ENCODE data around the gene HSD17B12. TPM values are rescaled to one million over a fixed set of nuclear protein-coding genes. Genes with fewer than 3 reads are reported as not detected.
"Not testable (repeated sequence)": the region's sequence is repeated elsewhere in the genome, so short reads cannot be mapped to it uniquely, and the experiment has no call there.

HSD17B12 gene
- total RNA-seq, 4 donors from 2014 or later: 46.3 to 93.4 (median 60.1) TPM

DNA sequence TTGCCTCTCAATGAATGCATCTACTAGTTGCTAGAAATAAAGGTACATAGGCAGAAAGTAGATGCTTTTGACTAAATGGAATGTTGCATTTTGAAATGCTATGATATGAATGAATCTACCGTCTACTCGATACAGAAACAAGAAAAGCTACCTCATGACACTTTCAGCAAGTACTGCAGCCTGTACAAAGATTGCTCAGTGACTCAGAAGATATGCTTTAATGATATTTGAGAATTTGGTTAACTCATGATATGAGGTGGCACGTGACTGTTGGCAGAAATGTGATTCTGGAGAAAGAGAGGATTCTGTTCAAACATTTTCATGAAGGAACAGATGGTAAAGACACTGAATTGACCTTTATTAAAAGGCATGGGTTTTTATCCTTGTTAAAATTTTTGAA lies 76.0 kb downstream of the HSD17B12 start:
- no peak for DNase-seq (ENCODE audit: low spot score in 2 of 2)
- Histone ChIP-seq H3K27me3 (no peaks in the 10 kb centered on the region), H3K4me3 (no peak overlapping the region), H3K9me3 (no peaks in the 10 kb centered on the region), H3K36me3 (peaks cover 25% of the 10 kb centered on the region), H3K27ac (no peak overlapping the region), H3K4me1 (no peaks in the 10 kb centered on the region)
- TF ChIP-seq EP300 (IDR thresholded peaks at IDR 0.05): no peak
- TF ChIP-seq, protein P1, sequence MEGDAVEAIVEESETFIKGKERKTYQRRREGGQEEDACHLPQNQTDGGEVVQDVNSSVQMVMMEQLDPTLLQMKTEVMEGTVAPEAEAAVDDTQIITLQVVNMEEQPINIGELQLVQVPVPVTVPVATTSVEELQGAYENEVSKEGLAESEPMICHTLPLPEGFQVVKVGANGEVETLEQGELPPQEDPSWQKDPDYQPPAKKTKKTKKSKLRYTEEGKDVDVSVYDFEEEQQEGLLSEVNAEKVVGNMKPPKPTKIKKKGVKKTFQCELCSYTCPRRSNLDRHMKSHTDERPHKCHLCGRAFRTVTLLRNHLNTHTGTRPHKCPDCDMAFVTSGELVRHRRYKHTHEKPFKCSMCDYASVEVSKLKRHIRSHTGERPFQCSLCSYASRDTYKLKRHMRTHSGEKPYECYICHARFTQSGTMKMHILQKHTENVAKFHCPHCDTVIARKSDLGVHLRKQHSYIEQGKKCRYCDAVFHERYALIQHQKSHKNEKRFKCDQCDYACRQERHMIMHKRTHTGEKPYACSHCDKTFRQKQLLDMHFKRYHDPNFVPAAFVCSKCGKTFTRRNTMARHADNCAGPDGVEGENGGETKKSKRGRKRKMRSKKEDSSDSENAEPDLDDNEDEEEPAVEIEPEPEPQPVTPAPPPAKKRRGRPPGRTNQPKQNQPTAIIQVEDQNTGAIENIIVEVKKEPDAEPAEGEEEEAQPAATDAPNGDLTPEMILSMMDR (IDR thresholded peaks at IDR 0.05): no peak
- no peak for TF ChIP-seq POLR2A (IDR thresholded peaks at IDR 0.05)
- TF ChIP-seq POLR2AphosphoS5 (IDR thresholded peaks at IDR 0.05): no peak
- WGBS: 93% methylated on average over 3 of the region's 3 CpGs

DNA sequence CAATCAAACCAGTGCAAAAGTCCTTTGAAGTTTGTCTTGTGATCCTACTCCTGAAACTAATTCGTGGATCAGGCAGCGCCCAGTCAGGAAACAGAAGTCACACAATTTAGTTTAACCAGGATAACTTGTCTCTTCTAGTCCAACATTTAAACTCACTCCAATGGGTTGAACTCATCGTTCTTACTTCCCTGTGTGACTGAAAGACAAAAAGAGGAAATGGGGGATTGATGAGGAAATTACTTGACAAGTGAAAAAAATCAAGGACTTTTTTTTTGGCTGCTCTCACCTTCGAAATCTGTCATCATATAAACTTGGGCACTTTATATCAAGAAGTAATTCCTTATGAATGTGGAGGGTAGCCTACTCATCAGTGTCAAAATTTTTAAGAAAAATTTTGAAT lies 78.4 kb downstream of the HSD17B12 start:
- TF ChIP-seq POLR2AphosphoS5 (IDR thresholded peaks at IDR 0.05) (no peak), POLR2A (IDR thresholded peaks at IDR 0.05) (no peak), EP300 (IDR thresholded peaks at IDR 0.05) (no peak)
- TF ChIP-seq, protein P1 (IDR thresholded peaks at IDR 0.05): no peak
- Histone ChIP-seq H3K9me3 (no peaks in the 10 kb centered on the region), H3K4me3 (no peak overlapping the region), H3K27ac (no peak overlapping the region), H3K4me1 (no peaks in the 10 kb centered on the region), H3K36me3 (peaks cover 25% of the 10 kb centered on the region), H3K27me3 (no peaks in the 10 kb centered on the region)
- no peak for DNase-seq (ENCODE audit: low spot score in 2 of 2)
- 88% methylated on average over 4 of the region's 4 CpGs for WGBS

DNA sequence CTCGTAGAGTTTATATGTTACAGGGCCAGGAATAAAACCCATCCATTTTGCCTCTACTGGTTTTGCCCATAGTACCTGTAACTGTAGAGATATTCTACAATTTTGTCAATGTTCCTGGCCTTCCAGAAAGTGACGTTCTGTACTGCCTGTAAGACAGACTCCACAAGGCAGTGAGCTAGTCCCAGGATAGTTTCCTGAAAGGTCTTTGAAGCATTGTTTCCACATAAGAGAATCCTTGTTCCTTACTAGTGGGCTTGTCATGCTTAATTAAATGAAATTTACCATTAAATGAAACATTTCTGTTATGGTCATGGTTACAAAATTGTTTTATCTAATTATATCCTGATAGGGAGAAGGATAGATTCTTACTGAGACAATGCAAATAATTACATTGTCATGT lies 80.4 kb downstream of the HSD17B12 start:
- no peak for TF ChIP-seq POLR2A (IDR thresholded peaks at IDR 0.05)
- TF ChIP-seq, protein P1 (IDR thresholded peaks at IDR 0.05): no peak
- TF ChIP-seq EP300 (IDR thresholded peaks at IDR 0.05): no peak
- no peak for TF ChIP-seq POLR2AphosphoS5 (IDR thresholded peaks at IDR 0.05)
- 91% methylated on average over 2 of the region's 2 CpGs for WGBS
- no peaks in the 10 kb centered on the region for H3K27me3 ChIP-seq
- peaks cover 9% of the 10 kb centered on the region for H3K36me3 ChIP-seq
- H3K27ac ChIP-seq: no peak overlapping the region
- H3K4me1 ChIP-seq: no peaks in the 10 kb centered on the region
- no peak for DNase-seq (ENCODE audit: low spot score in 2 of 2)
- no peak overlapping the region for H3K4me3 ChIP-seq
- no peaks in the 10 kb centered on the region for H3K9me3 ChIP-seq

DNA sequence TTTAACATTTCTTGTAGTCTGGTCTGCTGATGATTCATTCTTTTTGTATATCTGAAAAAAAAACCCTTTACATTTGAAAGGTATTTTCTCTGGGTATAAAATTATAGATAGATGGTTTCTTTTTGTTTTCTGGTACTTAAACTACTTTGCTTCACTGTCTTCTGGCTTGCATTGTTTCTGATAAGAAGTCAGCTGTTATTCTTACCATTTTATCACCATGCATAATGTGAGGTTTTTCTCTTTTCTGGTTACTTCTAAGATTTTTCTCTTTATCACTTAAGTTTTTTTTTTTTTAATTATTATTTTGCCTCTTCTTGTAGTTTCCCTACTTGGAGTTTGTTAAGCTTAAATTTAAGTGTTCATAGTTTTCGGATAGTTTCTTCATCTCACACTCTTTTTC lies 84.7 kb downstream of the HSD17B12 start:
- no peak overlapping the region for H3K4me3 ChIP-seq
- H3K4me1 ChIP-seq: no peaks in the 10 kb centered on the region
- DNase-seq (ENCODE audit: low spot score in 2 of 2): no peak
- WGBS: 91% methylated on average over 1 of the region's 1 CpG
- no peak for TF ChIP-seq POLR2AphosphoS5 (IDR thresholded peaks at IDR 0.05)
- no peak overlapping the region for H3K27ac ChIP-seq
- H3K27me3 ChIP-seq: no peaks in the 10 kb centered on the region
- H3K9me3 ChIP-seq: no peaks in the 10 kb centered on the region
- H3K36me3 ChIP-seq: no peaks in the 10 kb centered on the region

DNA sequence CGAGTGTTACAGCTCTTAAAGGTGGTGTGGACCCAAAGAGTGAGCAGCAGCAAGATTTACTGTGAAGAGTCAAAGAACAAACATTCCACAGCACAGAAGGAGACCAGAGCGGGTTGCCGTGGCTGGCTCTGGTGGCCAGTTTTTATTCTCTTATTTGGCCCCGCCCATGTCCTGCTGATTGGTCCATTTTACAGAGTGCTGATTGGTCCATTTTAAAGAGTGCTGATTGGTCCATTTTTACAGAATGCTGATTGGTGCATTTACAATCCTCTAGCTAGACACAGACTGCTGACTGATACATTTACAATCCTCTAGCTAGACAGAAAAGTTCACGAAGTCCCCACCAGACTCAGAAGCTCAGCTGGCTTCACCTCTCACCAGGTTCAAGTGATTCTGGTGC lies 88.1 kb downstream of the HSD17B12 start:
- WGBS: 98% methylated on average over 5 of the region's 5 CpGs
- H3K27me3 ChIP-seq; H3K27ac ChIP-seq; H3K4me1 ChIP-seq; DNase-seq (ENCODE audit: low spot score in 2 of 2); H3K4me3 ChIP-seq; H3K9me3 ChIP-seq; H3K36me3 ChIP-seq: not testable (repeated sequence)

DNA sequence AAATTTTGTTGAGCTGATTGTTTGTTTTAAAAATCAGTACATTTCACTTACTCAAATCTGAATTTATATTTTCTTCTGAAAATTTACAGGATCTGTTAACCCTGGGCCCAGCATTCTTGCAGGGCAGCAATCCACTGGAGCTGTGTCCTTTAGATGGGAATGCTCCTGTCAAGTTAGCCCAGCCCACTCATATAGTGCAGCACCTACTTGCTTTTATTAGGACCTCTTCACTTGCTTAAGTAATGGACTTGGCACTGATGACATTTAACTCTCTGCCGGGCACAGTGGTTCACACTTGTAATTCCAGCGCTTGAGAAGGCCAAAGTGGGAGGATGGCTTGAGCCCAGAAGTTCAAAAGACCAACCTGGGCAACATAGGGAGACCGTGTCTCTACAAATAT lies 89.6 kb downstream of the HSD17B12 start:
- TF ChIP-seq POLR2AphosphoS5 (IDR thresholded peaks at IDR 0.05) (no peak), POLR2A (IDR thresholded peaks at IDR 0.05) (no peak)
- H3K4me3 ChIP-seq: no peak overlapping the region
- WGBS: 95% methylated on average over 3 of the region's 3 CpGs
- H3K27me3 ChIP-seq: no peaks in the 10 kb centered on the region
- no peaks in the 10 kb centered on the region for H3K9me3 ChIP-seq
- H3K4me1 ChIP-seq: no peaks in the 10 kb centered on the region
- H3K27ac ChIP-seq: no peak overlapping the region
- no peaks in the 10 kb centered on the region for H3K36me3 ChIP-seq
- DNase-seq (ENCODE audit: low spot score in 2 of 2): no peak

DNA sequence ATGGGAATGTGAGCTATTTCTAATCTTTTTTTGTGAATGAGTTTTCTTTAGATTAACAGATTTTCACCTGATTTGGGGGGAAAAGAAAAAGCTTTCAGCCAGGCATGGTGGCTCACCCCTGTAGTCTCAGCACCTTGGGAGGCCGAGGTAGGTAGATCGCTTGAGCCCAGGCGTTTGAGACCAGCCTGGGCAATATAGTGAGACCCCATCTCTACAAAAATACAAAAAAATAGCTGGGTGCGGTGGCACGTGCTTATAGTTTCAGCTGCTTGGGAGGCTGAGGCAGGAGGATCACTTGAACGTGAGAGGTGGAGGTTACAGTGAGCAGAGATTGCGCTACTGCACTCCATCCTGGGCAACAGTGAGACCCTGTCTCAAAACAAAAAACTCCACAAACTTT lies 92.2 kb downstream of the HSD17B12 start:
- no peak for DNase-seq (ENCODE audit: low spot score in 2 of 2)
- Histone ChIP-seq H3K36me3 (no peaks in the 10 kb centered on the region), H3K4me1 (no peaks in the 10 kb centered on the region), H3K9me3 (no peaks in the 10 kb centered on the region), H3K4me3 (no peak overlapping the region), H3K27me3 (no peaks in the 10 kb centered on the region), H3K27ac (no peak overlapping the region)
- TF ChIP-seq POLR2AphosphoS5 (IDR thresholded peaks at IDR 0.05) (no peak), POLR2A (IDR thresholded peaks at IDR 0.05) (no peak), EP300 (IDR thresholded peaks at IDR 0.05) (no peak)
- TF ChIP-seq, protein P1 (IDR thresholded peaks at IDR 0.05): no peak
- WGBS: 97% methylated on average over 7 of the region's 7 CpGs
